HG03175 (cell line): ENCODE data around the gene TREH.
"Not testable (repeated sequence)": the region's sequence is repeated elsewhere in the genome, so short reads cannot be mapped to it uniquely, and the experiment has no call there.

ENCODE experiments used
- ATAC-seq: cut with Tn5 transposase; IDR thresholded peaks from one replicate; pipeline ENCODE4 v1.9.1; 2021; ENCODE audit warnings: mild to moderate bottlenecking, moderate library complexity; ENCODE audit not compliant: unreplicated experiment

Gene TREH

DNA sequence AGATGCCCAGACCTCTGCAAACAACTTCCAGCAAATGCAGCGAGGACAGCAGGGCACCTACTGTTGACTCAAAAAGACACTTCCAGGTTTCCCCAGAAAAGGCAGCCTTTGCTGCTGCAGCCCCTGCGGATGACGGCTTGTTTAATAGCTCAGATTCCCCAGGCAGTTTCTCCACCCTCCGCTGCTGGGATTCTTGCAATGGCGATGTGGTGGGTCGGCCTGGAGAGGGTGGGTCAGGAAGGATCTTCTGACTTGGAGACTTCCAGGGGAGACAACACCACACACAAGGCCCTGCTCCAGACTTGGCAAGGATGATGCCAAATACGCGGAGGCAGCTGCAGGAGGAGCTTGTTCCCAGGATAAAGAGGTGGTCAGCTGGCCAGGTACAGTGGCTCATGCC lies 17.9 kb upstream of the TREH start:
- no peak for ATAC-seq

DNA sequence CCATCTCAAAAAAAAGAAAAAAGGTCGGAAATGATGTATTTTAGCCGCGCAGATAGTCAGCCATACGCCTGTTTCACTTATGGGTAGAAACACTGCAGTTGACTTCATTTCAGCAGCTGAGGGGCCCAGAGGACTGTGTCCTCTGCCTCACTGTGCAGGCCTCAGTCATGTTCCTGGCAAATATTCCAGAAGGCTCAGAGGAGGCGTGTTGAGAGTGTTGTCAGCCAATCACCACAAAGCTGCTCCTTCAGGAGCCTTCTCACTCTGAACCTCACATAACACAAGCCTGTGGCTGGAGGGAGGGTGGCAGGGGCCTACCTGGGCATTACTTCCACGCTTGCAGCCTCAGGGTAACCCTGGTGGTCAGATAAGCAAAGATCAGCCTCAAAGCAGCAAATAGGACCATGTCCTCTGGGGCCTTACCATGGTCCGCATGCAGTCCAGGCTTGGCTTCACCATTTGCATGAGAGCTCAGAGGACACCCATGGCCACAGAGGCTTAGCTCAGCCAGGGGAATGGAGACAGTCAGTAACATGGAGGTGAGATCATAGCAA lies 17.3 kb upstream of the TREH start:
- ATAC-seq = no peak

DNA sequence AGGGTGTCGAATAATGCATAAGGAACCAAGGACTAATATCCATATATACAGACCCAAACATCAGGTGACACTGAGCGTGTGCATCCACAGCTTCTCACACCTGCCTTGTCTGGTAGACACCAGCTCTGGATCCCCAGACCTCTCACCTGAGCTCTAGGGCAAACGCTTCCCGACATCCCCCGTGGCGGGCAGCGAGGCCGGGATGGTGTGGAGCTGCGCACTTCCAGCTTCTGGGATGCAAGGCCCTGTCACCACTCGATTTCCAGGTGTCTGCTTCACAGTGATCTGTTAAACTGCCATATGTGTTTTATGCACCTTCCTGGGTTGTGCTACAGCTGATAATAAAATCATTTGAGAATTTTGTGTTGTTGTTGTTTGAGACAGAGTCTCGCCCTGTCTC lies 15.3 kb upstream of the TREH start:
- ATAC-seq = no peak

DNA sequence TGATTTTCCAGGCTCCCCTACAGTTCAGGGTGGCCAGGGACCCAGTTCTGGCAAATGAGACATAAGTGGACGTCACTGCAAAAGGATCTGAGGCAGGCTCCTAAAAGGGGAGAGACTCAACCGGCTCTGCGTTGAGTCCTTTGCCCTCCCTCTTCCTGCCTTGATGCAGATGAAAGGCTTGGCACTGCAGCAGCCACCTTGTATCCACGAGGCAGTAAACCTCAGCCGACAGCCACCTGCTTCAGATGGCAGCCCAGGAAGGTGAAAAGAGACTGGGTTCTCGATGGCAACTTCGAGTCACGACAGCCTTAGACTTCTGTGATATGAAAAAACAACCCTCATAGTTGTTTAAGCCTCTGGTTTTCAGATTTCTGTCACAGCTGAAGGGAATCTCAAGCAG lies 14.7 kb upstream of the TREH start:
- no peak for ATAC-seq

DNA sequence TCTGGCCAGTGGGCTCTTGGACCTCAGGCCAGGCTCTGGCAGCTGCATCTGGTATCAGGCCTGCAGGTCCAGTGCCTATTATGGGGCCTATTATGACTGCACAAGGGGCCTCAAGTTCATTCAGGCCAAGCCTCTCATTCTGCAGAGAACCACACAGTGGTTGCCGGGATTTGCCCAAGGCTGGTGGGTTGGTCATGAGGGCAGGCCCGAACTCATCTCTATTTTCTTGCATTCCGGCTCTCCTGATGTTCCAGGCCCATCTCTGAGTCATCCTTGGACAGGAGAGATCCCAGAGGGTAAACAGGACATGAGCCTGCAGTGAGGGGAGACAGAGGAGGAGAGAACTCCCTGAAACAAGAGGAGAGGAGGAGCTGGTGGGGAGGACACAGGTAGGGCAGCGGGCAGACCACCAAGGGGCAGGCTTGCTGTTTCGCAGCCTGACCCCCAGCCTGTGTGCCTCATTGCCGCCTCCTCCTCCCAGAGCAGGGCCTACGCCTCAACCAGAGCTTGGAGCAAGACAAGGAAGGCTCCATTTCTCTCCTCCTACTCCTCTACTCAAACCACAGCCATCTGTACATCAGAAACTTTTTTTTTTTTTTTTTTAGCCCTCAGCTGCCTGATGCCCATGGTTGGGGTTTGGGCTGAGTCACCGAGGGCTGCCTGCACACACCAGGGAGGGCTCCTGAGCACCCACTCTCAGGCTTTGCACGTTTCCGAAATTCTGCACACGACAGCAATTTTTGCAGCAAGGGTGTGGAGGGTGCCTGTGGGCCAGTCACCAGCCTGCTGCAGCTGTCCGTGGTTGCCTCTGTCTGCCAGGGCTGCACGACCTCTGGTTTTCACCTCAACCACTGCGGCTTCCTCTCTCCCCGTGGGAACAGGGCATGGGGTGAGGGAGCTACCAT lies 12.7 kb upstream of the TREH start:
- peak; percentile 33 for ATAC-seq

DNA sequence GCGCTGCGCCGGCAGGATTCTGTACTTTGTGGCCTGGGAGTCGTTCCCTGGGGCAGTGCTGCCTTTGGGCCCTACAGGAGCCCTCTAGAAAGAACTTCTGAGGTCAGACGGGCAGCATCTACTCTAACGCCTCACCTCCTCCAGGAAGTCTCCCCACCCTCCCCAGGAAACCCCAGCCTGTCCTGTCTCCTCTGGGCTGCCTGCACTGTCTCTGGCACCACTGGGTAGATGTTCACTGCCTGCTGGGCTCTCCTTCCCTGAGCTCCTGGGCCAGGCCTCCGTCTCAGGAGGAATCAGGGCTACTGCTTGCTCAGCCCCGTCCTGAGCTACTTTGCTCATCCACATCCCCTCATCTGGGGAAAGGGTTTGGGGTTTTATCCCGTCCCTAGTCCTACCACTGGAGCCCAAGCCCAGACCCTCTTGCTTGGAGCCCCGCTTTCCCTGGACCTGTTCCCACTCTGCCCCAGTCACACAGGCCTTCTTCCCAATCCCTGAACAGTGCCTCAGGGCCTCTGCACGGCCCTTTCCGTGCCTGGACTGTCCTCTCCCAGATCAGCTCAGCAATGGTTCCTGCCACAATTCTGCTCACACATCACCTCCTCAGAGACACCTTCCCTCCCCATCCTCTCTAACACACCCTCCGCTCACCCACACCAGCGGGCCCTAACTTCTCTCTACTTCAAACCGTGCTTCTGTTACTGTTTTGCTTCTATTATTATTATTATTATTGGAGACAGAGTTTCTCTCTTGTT lies 11.3 kb upstream of the TREH start:
- ATAC-seq = no peak

DNA sequence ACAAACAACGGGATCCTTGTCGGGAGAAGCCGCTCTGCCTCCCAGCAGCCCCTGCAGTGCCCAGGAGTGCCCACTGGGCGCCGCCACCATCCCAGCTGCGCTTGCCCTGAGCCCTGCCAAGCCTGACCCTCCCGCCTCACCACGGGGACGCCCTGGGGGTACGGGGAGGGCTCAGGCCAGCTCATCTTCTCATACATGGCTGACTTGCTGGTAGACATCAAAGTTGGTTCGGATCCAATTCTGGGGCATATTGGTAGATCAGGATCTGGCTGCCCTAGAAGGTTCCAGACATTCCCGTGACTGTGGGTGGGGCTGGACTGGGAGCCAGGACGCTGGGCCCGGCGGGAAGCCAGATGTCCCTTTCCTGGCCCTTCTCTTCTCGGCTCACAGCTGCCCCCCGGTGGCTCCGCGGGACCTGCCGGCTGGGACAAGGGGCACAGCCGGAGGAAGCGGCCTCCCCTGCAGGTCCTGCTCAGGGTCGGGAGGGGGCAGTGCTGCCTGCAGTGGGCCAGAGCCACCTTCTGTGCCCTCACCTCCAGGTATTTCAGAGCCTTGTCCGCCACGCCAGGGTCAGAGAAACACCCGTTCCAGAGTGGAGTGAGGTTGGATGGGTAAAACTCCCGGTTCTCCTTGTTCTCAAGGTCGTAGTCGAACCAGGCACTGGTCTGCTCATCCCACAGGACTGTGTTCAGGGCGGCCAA lies 10.6 kb upstream of the TREH start:
- ATAC-seq = peak; percentile 81

DNA sequence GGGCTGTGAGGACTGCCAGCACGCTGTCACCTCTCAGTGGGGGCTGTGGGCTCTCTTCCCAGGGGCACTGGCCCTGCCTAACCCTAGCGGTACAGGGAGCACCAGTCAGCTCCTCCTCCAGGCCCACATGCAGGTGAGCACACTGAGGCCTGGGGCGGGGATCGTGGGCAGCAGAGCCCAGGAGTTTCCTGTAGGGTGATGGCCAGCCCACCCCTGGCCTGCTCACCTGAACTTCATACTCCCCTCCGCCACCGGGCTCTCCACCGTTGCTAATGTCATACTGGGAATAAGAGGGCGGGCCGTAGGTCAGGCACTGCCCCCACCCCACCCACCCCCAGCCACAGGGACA lies 10.0 kb upstream of the TREH start:
- ATAC-seq = no peak

DNA sequence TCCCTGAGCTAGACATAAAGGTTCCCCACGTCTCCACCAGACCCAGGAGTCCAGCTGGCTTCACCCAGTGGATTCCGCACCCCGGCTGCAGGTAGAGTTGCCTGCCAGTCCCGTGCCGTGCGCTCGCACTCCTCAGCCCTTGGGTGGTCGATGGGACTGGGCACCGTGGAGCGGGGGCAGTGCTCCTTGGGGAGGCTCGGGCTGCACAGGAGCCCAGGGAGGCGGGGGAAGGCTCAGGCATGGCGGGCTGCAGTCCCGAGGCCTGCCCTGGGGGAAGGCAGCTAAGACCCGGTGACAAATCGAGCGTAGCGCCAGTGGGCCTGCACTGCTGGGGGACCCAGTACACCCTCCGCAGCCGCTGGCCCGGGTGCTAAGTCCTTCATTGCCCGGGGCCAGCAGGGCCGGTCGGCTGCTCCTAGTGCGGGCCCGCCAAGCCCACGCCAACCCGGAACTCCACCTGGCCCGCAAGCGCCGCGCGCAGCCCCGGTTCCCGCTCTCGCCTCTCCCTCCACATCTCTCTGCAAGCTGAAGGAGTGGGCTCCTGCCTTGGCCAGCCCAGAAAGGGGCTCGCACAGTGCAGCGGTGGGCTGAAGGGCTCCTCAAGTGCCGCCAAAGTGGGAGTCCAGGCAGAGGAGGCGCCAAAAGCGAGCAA lies 9.5 kb upstream of the TREH start:
- ATAC-seq = no peak

DNA sequence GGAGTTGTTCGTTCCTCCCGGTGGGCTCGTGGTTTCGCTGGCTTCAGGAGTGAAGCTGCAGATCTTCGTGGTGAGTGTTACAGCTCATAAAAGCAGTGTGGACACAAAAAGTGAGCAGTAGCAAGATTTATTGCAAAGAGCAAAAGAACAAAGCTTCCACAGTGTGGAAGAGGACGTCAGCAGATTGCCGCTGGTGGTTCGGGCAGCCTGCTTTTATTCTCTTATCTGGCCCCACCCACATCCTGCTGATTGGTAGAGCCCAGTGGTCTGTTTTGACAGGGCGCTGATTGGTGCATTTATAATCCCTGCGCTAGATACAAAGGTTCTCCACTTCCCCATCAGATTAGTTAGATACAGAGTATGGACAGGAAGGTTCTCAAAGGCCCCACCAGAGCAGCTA lies 8.9 kb upstream of the TREH start:
- not testable (repeated sequence) for ATAC-seq

DNA sequence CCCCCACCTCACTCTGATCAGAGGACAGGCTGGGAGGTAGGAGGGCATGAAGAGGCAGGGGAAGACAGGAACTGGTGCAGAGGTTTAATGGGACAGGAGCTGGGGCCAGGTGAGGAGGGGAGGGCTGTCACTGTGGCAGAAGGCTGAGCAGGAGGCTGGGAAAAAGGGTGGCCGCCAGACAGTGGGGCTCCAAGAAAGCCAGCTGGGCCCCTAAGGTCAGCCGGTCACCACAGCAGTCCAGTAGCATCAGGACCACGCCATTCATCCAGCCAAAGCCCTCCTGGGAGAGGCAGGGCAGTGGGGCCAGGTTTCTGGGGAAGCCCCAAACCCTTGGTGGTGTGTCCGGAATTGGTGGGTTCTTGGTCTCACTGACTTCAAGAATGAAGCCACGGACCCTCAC lies 8.5 kb upstream of the TREH start:
- no peak for ATAC-seq

DNA sequence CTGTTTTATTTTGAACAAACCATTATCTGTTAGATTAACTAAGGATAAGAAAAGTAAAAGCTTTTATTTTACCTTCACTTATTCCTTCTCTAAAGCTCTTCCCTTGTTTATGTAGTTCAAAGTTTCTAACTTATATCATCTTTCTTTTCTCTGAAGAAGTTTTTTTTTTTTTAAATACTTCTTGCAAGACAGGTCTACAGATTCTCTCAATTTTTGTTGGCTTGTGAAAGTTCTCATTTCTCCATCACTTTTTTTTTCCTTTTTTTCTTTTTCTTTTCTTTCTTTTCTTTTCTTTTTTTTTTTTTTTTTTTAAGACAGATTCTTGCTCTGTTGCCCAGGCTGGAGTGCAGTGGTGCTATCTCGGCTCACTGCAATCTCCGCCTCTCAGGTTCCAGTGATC lies 4.7 kb upstream of the TREH start:
- ATAC-seq = no peak

DNA sequence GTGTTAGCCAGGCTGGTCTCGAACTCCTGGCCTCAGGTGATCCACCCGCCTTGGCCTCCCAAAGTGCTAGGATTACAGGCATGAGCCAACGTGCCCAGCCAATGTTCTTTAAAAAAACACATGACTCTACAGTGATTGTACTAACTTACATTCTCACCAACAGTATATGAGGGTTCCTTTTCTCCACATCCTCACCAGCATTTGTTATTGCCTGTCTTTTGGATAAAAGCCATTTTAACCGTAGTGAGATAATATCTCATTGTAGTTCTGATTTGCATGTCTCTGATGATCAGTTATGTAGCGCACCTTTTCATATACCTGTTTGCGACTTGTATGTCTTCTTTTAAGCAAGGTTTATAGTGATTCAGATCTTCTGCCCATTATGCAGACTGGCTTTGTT lies 3.5 kb upstream of the TREH start:
- not testable (repeated sequence) for ATAC-seq

DNA sequence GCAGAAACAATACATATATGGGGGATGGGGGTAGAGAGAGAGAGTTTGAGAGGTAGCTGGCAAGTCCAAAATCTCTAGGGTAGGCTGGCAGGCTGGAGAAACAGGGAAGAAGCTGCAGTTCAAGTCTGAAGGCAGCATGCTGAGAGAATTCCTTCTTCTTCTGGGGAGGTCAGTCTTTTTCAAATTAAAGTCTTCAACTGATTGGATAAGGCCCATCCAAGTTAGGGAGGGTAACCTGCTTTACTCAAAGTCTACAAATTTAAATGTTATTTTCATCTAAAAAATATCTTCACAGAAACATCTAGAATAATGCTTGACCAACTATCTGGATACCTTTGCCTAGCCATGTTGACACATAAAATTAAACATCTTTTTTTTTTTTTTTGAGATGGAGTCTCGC lies 2.9 kb upstream of the TREH start:
- ATAC-seq = no peak

DNA sequence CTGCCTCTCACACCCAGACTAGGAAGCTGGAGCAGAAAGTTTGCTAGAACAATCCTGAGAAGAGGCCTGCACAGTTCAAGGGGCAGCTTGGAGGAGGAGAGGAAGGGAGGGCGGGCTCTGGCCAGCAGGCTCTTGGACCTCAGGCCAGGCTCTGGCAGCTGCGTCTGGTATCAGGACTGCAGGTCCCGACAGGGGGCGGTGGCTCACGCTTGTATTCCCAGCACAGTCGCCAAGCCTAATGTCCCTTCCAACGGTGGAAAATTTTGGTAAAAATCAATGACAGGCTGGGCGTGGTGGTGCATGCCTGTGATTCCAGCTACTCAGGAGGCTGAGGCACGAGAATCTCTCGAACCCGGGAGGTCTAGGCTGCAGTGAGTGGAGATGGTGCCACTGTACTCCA lies 542 bp downstream of the TREH start:
- ATAC-seq = not testable (repeated sequence)

DNA sequence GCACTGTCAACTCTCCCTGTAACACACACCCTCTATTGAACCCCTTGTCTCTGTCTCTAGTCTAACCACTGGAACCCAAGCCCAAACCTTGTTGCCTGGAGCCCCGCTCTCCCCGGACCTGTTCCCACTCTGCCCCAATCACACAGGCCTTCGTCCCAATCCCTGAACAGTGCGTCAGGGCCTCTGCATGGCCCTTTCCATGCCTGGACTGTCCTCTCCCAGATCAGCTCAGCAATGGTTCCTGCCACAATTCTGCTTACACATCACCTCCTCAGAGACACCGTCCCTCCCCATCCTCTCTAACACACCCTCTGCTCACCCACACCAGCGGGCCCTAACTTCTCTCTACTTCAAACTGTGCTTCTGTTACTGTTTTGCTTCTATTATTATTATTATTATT lies 1.5 kb downstream of the TREH start:
- ATAC-seq = no peak

DNA sequence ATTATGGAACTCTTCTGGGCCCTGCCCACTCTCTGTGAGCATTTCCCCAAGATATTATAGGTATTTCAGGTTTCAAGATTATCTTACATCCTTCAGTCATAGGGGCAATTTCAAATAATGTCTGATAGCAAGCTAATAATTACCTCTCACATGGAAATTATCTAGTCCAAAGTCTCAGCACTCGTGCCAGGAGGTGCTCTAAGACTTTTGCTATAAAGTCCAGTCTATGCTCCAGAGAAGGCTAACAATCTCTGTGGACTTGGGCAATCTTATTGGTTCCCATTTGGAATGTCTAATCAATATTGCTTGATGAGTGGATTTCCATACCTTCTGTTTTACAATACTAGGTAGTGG lies 5.4 kb downstream of the TREH start:
- no peak for ATAC-seq

DNA sequence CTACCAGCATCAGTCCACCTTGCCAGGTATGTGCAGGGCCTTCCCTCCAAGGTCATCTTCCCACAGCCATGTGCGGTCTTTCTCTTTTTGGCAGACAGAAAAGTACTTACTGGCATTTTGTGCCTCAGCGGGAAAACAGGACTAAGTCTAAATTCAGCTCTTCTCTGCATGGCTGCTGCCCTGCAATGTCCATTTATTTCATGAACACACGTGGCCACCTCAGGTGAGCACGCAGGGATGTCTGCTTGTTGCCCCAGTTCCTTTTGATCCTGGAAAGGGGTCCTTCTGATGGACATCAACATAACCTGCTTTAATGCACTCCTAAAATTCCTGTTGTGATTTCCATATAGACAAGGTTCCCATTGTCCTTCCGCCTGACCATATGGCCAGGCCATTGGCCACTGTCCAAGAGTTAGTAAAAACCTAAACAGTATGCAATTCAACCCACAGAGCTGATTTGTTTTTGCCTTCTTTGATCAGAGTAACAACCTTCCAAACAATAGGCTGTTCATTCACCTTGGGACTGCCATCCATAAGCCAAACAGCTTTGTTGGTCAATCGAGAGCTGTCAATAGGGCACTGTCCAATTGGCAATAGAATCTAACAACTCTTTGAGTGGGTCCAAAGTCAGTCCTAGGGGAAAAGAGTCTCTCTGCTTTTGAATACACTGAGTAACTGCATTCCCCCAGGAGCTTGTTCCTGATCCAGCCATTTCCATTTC lies 5.9 kb downstream of the TREH start:
- ATAC-seq = no peak

DNA sequence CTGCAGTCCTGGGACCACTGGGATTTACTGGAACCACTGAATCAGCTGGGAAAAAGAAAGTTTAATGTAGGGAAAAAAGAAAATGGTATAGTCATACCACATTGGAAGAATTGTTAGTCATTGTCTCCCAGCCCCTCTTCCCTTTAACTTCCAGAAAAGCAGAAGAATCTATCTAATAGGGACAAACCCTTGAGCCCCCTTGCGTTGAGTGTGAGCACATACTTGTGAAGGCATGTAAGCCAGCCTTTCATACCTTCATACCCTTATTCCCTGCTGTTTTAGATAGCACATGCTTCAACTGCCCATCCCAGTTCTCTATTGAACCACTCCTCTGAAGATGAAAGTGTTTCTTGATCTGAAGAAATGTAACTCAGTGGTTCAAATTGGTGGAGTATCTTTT lies 6.6 kb downstream of the TREH start:
- ATAC-seq = no peak

DNA sequence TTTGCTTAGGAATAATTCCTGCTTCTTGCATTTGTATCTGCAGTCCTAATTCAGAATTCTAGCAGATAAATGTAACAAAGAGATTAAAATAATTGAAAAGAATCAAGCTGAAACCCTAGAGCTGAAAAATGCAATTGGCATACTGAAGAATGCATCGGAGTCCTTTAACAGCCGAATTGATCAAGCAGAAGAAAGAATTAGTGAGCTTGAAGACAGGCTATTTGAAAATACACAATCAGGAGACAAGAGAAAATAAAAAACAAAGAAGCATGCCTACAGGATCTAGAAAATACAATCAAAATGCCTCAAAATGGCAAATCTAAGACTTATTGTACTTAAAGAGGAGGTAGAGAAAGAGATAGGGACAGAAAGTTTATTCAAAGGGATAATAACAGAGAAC lies 8.2 kb downstream of the TREH start:
- ATAC-seq = no peak
